Natural killer cell (primary cell): ENCODE data around the gene DUS1L. TPM values are rescaled to one million over a fixed set of nuclear protein-coding genes. Genes with fewer than 3 reads are reported as not detected.

Experiments
- ATAC-seq, 3 donors: fragments of 150-1000 bp in 2 of 3; fragments of 200-7000 bp in 1 of 3; cut with Tn5 transposase; 1 replicate in 1 of 3; 2 replicates in 2 of 3; pipeline ENCODE4 v1.10.0; 2021; ENCODE audit warnings: mild to moderate bottlenecking in 2 of 3, moderate library complexity in 2 of 3
- DNase-seq, 2 donors: peaks; one replicate each; pipeline versions ENCODE4 v3.0.0 to v3.0.0-alpha.2; 2013 to 2021; ENCODE audit warnings: mixed read lengths in 1 of 2
- H3K27ac ChIP-seq: one replicate; pipeline ENCODE4 v1.5.1; 2013; ENCODE audit warnings: mild to moderate bottlenecking, low read length
- H3K27me3 ChIP-seq: one replicate; pipeline ENCODE4 v1.6.1; 2013; ENCODE audit warnings: low read length; ENCODE audit not compliant: control insufficient read depth, insufficient read depth
- H3K36me3 ChIP-seq: one replicate; pipeline ENCODE4 v1.6.1; 2013; ENCODE audit warnings: low read length; ENCODE audit not compliant: control insufficient read depth, insufficient read depth
- H3K4me1 ChIP-seq: one replicate; pipeline ENCODE4 v1.6.1; 2013; ENCODE audit warnings: low read length; ENCODE audit not compliant: control insufficient read depth, insufficient read depth
- H3K4me3 ChIP-seq: one replicate; pipeline ENCODE4 v1.5.1; 2013; ENCODE audit warnings: low read length
- H3K9me3 ChIP-seq: one replicate; pipeline ENCODE4 v1.6.1; 2013; ENCODE audit warnings: low read length; ENCODE audit not compliant: control insufficient read depth, insufficient read depth
- H3K27ac Mint-ChIP-seq, 2 donors: one replicate each; pipeline ENCODE4 v1.8.0; 2022; ENCODE audit warnings: mild to moderate bottlenecking in 2 of 2, mixed read lengths in 2 of 2, moderate library complexity in 1 of 2
- H3K27me3 Mint-ChIP-seq, 2 donors: one replicate each; pipeline ENCODE4 v1.8.0; 2022; ENCODE audit warnings: low read depth in 2 of 2, mixed read lengths in 2 of 2
- H3K36me3 Mint-ChIP-seq: one replicate; pipeline ENCODE4 v1.8.0; 2022; ENCODE audit warnings: mixed read lengths
- H3K4me1 Mint-ChIP-seq, 2 donors: one replicate each; pipeline ENCODE4 v1.8.0; 2022; ENCODE audit warnings: mixed read lengths in 2 of 2
- H3K4me3 Mint-ChIP-seq: one replicate; pipeline ENCODE4 v1.8.0; 2022; ENCODE audit warnings: mild to moderate bottlenecking, moderate library complexity, mixed read lengths
- H3K9me3 Mint-ChIP-seq, 2 donors: one replicate each; pipeline ENCODE4 v1.8.0; 2022; ENCODE audit warnings: mixed read lengths in 2 of 2
- CTCF ChIP-seq: fragments of 200-600 bp; IDR thresholded peaks from one replicate; pipeline ENCODE4 v1.8.0; 2022; ENCODE audit warnings: antibody characterized with exemption
- WGBS: methylation state at CpG from one replicate; pipeline ENCODE4 v1.1.7; 2013; ENCODE audit warnings: missing lambda C conversion rate; ENCODE audit not compliant: insufficient coverage; 5-methylcytosine and 5-hydroxymethylcytosine counted together
- intact Hi-C: fragments of 100-400 bp; cut with micrococcal nuclease; formaldehyde crosslinking; loops from one replicate; pipeline ENCODE4 v1.14.2; 2022
- total RNA-seq, 4 donors: library from RNA; stranded (reverse); fragments of 120-200 nt in 1 of 4; gene quantifications; one replicate each; pipeline versions ENCODE4 v1.2.3 to v1.2.4, GENCODE V29; 2013 to 2022

DUS1L gene
- total RNA-seq, 3 donors from 2014 or later (not counting 1 experiment from before 2014, with no cell fraction given) = 122 to 144 (median 136) TPM

GRCh38 chr17:82031885-82032627, 33.5 kb downstream of the DUS1L start:
- intact Hi-C loops = no loop called here
- no peak for TF ChIP-seq CTCF
- H3K4me3 Mint-ChIP-seq = peak overlapping the region; percentile 52
- H3K4me1 ChIP-seq = peaks cover 37% of the 10 kb centered on the region
- H3K4me1 Mint-ChIP-seq = peaks cover 0 to 23% of the 10 kb centered on the region in 2 donors
- H3K27me3 Mint-ChIP-seq = peaks cover 0 to 6% of the 10 kb centered on the region in 2 donors
- H3K36me3 Mint-ChIP-seq = no peaks in the 10 kb centered on the region
- peaks cover 6% of the 10 kb centered on the region for H3K27me3 ChIP-seq
- H3K9me3 Mint-ChIP-seq = no peaks in the 10 kb centered on the region
- H3K27ac Mint-ChIP-seq = no peak overlapping the region
- H3K36me3 ChIP-seq = no peaks in the 10 kb centered on the region
- no peak for ATAC-seq
- no peaks in the 10 kb centered on the region for H3K9me3 ChIP-seq
- H3K27ac ChIP-seq = no peak overlapping the region
- DNase-seq = peak in 1 of 2 donors; percentile 52
- WGBS = 13% methylated on average over 59 of the region's 59 CpGs
- H3K4me3 ChIP-seq = no peak overlapping the region

GRCh38 chr17:82031303-82031884, 34.2 kb downstream of the DUS1L start, which contains the start of gene RAC3:
RAC3 (plus strand) TSS chr17:82031678; CDS start chr17:82031762, 84 bp downstream.
- peak in 1 of 2 donors; percentile 43 for DNase-seq
- Mint-ChIP-seq H3K36me3 (no peaks in the 10 kb centered on the region), H3K27me3 (peaks cover 0 to 6% of the 10 kb centered on the region in 2 donors), H3K4me3 (peak within 1 kb of the TSS; percentile 93), H3K4me1 (peaks cover 0 to 23% of the 10 kb centered on the region in 2 donors), H3K27ac (peak within 1 kb of the TSS in 1 of 2 donors; percentile 58), H3K9me3 (no peaks in the 10 kb centered on the region)
- WGBS = under 1% methylated on average over 96 of the region's 96 CpGs
- Histone ChIP-seq H3K27ac (no peak within 1 kb of the TSS), H3K4me1 (peaks cover 31% of the 10 kb centered on the region), H3K9me3 (no peaks in the 10 kb centered on the region), H3K36me3 (no peaks in the 10 kb centered on the region), H3K27me3 (peaks cover 6% of the 10 kb centered on the region), H3K4me3 (peak within 1 kb of the TSS; percentile 30)
- intact Hi-C loops = no loop called here
- ATAC-seq = peak; percentile 4 to 20 (median 6)
- no peak for TF ChIP-seq CTCF

GRCh38 chr17:82030470-82031302, 34.9 kb downstream of the DUS1L start:
- H3K4me3 Mint-ChIP-seq = peak overlapping the region; percentile 93
- peak; percentile 98 for TF ChIP-seq CTCF
- no peaks in the 10 kb centered on the region for H3K36me3 Mint-ChIP-seq
- 1% methylated on average over 94 of the region's 94 CpGs for WGBS
- peaks cover 0 to 6% of the 10 kb centered on the region in 2 donors for H3K27me3 Mint-ChIP-seq
- intact Hi-C loops = loop anchor here (1.0 kb wide), 1 partner anchor 124 kb away; no protein-coding TSS in a partner anchor
- DNase-seq = peak; percentile 75 to 92
- peaks cover 6% of the 10 kb centered on the region for H3K27me3 ChIP-seq
- H3K4me3 ChIP-seq = peak overlapping the region; percentile 30
- H3K9me3 ChIP-seq = no peaks in the 10 kb centered on the region
- H3K4me1 ChIP-seq = peaks cover 24% of the 10 kb centered on the region
- peak; percentile 88 to 93 (median 92) for ATAC-seq
- no peak overlapping the region for H3K27ac ChIP-seq
- H3K4me1 Mint-ChIP-seq = peaks cover 0 to 18% of the 10 kb centered on the region in 2 donors
- H3K9me3 Mint-ChIP-seq = no peaks in the 10 kb centered on the region
- H3K27ac Mint-ChIP-seq = peak overlapping the region in 1 of 2 donors; percentile 58
- H3K36me3 ChIP-seq = no peaks in the 10 kb centered on the region
